IPS-NIHi11 (cell line): ENCODE data around the gene PAGR1.
A peak's percentile ranks its signal among the peaks of the same experiment; 100 is the strongest.
"Not testable (repeated sequence)": the region's sequence is repeated elsewhere in the genome, so short reads cannot be mapped to it uniquely, and the experiment has no call there.

Source experiments
- DNase-seq: peaks from one replicate; pipeline ENCODE4 v3.0.0; 2012; ENCODE audit warnings: mixed read lengths, low spot score

The PAGR1 gene

GRCh38 chr16:29815793-29816693, at the start of gene PAGR1:
PAGR1 (plus strand) TSS chr16:29816152; CDS start chr16:29816526, 374 bp downstream.
- peak; percentile 89 for DNase-seq

DNA sequence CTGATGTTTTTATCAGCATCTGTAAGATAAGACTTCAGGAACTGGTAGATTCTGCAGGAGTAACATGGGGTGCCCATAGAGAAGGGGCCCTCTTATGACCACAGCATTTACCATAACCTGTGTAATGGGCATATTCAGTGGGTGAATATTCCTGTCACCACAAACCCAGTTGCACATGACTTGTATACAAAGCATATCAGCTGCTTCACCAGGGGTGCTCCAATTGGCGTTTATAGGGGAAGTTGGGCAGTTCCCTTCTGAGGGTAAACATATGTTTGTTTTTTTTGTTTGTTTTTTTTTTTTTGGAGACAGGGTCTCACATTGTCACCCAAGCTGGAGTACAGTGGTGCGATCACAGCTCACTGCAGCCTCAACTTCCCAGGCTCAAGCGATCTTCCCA, 49.4 kb upstream of the PAGR1 start:
- no peak for DNase-seq

- DNase-seq, result no peak
Observed at GRCh38 chr16:29767062-29767461, 48.9 kb upstream of the PAGR1 start.

DNA sequence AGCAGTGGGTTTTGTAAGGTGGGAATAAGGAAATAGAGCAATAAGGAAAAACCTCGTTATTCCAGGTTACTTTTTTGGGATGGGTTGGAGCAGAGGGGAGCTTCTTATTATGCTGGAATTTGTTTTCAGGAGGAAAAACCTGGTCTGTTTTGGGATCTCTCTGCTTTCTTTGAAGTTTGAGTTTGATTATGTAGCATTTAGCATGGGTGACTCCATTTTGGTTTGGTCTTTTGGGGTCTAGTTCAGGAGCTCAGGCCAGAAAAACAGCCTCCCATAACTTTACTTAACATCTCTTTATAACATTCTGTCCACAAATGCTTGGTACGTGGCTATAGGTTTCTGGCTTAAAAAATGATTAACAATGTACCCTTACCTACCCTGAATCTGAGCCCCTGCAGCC, 46.4 kb upstream of the PAGR1 start:
- DNase-seq, result no peak

GRCh38 chr16:29770250-29770929, 45.6 kb upstream of the PAGR1 start:
- DNase-seq, result no peak

DNA sequence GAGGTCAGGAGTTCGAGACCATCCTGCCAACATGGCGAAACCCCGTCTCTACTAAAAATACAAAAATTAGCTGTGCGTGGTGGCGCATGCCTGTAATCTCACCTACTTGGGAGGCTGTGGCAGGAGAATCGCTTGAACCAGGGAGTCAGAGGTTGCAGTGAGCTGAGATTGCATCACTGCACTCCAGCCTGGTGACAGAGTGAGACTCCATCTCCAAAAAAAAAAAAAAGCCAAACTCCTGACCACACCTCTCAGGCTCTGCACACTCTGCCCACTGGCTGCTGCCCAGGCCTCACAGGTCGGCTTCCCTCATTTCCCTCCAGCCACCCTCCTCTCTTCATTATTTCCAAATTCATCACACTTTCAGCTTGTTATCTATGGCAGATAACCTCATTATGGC, 43.6 kb upstream of the PAGR1 start:
- not testable (repeated sequence) for DNase-seq

GRCh38 chr16:29774730-29775129, 41.2 kb upstream of the PAGR1 start:
- DNase-seq, result no peak

GRCh38 chr16:29775742-29776408, 40.1 kb upstream of the PAGR1 start:
- DNase-seq, result no peak

GRCh38 chr16:29777576-29778350, 38.2 kb upstream of the PAGR1 start, which contains the start of gene ZG16:
ZG16 (plus strand) TSS chr16:29778256; CDS start chr16:29779267, 1,011 bp downstream.
- no peak for DNase-seq

GRCh38 chr16:29779474-29779873, 36.5 kb upstream of the PAGR1 start:
- DNase-seq, result no peak

- DNase-seq, result not testable (repeated sequence)
Observed at GRCh38 chr16:29783094-29783953, 32.6 kb upstream of the PAGR1 start.

DNA sequence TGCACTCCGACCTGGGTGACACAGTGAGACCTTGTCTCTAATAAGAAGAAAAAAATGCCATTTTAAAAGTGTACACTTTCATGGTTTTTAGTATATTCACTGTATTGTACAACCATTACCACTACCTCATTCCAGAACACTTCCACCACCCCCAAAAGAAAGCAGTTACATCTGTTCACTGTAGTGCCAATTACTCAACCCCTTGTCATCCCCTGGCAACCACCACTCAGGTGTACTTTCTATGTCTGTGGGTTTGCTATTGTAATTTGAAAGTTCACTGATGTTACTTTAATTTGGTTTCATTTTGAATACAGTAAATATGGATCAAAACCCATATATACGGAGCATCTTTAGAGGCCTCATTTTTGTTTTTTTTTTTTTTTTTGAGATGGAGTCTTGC, 31.8 kb upstream of the PAGR1 start:
- no peak for DNase-seq

DNA sequence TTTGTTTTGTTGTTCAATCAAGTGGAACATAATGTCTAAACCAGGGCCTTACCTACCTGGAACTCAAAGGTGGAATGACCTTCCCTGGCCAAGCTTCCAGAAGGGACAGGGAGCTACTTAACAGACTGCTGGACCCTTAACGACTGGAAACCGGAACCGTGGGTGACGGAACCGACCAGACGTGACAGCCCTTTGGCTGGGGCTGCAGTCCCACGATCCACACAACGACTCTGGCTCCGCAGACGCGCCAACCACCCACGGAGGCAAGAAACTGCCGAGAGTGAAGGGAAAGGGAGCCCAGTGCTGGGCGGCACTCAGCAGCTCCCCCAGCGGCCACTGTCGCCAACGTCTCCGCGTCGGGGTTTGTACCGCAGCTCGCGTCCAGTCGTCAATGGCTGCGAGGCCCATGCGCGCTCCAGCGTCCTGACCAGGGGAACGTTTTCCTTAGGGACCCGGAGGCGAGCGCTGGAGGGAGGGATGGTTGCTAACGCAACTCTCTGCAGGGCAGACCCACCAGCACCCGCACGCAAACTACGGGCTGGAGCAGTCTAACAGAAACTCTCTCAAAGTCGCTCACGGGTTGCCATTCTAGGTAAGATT, 31.0 kb upstream of the PAGR1 start:
- DNase-seq, result peak; percentile 88

GRCh38 chr16:29787155-29787554, 28.8 kb upstream of the PAGR1 start:
- not testable (repeated sequence) for DNase-seq

GRCh38 chr16:29789775-29790182, 26.2 kb upstream of the PAGR1 start:
- no peak for DNase-seq

DNA sequence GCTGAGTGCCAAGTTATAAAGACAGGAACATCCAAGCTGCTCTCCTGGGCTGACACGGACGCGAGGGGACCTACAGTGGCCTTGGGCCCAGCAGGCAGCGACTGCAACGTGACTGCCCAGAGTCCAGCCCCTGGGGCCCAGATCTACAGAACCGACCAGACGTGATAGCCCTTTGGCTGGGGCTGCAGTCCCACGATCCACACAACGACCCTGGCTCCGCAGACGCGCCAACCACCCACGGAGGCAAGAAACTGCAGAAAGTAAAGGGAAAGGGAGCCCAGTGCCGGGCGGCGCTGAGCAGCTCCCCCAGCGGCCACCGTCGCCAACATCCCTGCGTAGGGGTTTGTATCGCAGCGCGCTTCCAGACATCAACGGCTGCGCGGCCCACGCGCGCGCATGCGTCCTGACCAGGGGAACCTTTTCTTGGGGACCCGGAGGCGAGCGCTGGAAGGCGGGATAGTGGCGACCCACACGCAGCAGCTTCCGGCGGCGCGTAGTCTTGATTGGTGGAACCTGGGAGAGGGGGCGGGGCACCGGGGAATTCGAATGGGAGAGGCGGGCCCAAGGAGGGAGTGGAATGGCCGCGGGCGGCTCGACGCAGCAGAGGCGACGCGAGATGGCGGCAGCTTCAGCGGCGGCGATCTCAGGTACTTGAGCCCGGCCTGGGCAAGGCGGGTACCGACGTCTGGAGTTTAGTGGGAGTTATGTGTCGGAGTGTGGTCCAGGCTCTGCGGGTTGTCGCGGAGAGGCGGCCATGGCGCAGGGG, 25.6 kb upstream of the PAGR1 start, which contains the start of gene KIF22:
Gene KIF22, plus strand, starts transcription at position 569 of the 766 bp plus-strand sequence. Its CDS starts 9 bp downstream, at position 578.
- DNase-seq, result peak; percentile 99

- DNase-seq, result no peak
Observed at GRCh38 chr16:29790949-29791844, 24.8 kb upstream of the PAGR1 start.
